WI38 (cell line): Measurements from ENCODE around the gene MAN2A1.

Experiments
- H3K4me3 ChIP-seq: 2 replicates; pipeline ENCODE4 v1.5.1; 2011; ENCODE audit warnings: low read depth, mild to moderate bottlenecking, control low read depth, low read length
- CTCF ChIP-seq: IDR thresholded peaks from 2 replicates; pipeline ENCODE4 v1.5.1; 2012; ENCODE audit warnings: low read depth, mild to moderate bottlenecking, control low read depth, low read length

The MAN2A1 gene

GRCh38 chr5:109859537-109859936, 169.8 kb downstream of the MAN2A1 start:
- no peak for TF ChIP-seq CTCF
- no peak overlapping the region for H3K4me3 ChIP-seq

GRCh38 chr5:109862301-109862700, 172.6 kb downstream of the MAN2A1 start:
- no peak for TF ChIP-seq CTCF
- H3K4me3 ChIP-seq, result no peak overlapping the region

- H3K4me3 ChIP-seq, result no peak overlapping the region
- no peak for TF ChIP-seq CTCF
Measured at GRCh38 chr5:109863752-109864151, 174.0 kb downstream of the MAN2A1 start.

- no peak for TF ChIP-seq CTCF
- no peak overlapping the region for H3K4me3 ChIP-seq
Measured at GRCh38 chr5:109865637-109866036, 175.9 kb downstream of the MAN2A1 start.

- H3K4me3 ChIP-seq, result no peak overlapping the region
Measured at GRCh38 chr5:109866051-109866450, 176.3 kb downstream of the MAN2A1 start.

GRCh38 chr5:109868737-109869136, 179.0 kb downstream of the MAN2A1 start:
- TF ChIP-seq CTCF, result no peak
- no peak overlapping the region for H3K4me3 ChIP-seq

More at GRCh38 chr5:109866051-109866450, 176.3 kb downstream of the MAN2A1 start:
- no peak for TF ChIP-seq CTCF

GRCh38 chr5:109873687-109874086, 184.0 kb downstream of the MAN2A1 start:
- no peak overlapping the region for H3K4me3 ChIP-seq
- no peak for TF ChIP-seq CTCF
